IMR-90 (cell line): Measurements from ENCODE around the gene CETN3. TPM values are rescaled to one million over a fixed set of nuclear protein-coding genes. Genes with fewer than 3 reads are reported as not detected.

Source experiments
- ATAC-seq: fragments of 200-7000 bp; cut with Tn5 transposase; 2 replicates; pipeline ENCODE4 v1.9.1; 2020; ENCODE audit warnings: low read depth, mild to moderate bottlenecking, moderate library complexity
- BruUV-seq: library from RNA; stranded (reverse); fragments of 400-500 nt; replicated peaks from 2 replicates; lab custom pipeline; 2021; lab: Mats Ljungman, UMichigan
- CTCF ChIA-PET: fragments of 300-600 bp; formaldehyde crosslinking; extraction: SDS; loops from one replicate; lab custom pipeline; 2021; ENCODE audit warnings: antibody characterized with exemption; lab: Yijun Ruan, JAX
- POLR2A ChIA-PET: fragments of 300-600 bp; sonication (Branson Sonifier 250); formaldehyde crosslinking; loops from one replicate; lab custom pipeline; 2022; ENCODE audit warnings: antibody characterized with exemption; ENCODE audit not compliant: unreplicated experiment; lab: Charles Lee
- DNase-seq: peaks from one replicate; pipeline ENCODE4 v3.0.0; 2013
- H2AFZ ChIP-seq: replicated peaks from 2 replicates; pipeline ENCODE3; 2013; ENCODE audit warnings: low read length, mild to moderate bottlenecking; ENCODE audit not compliant: poor library complexity
- H2AK5ac ChIP-seq: 2 replicates; pipeline ENCODE4 v1.6.1; 2013; ENCODE audit warnings: low read depth, low read length, inconsistent platforms
- H2AK9ac ChIP-seq: replicated peaks from 2 replicates; pipeline ENCODE3; 2013; ENCODE audit warnings: mild to moderate bottlenecking, low read depth, low read length, moderate library complexity; ENCODE audit not compliant: poor library complexity
- H2BK120ac ChIP-seq: 2 replicates; pipeline ENCODE4 v1.6.1; 2013; ENCODE audit warnings: low read depth, low read length, inconsistent platforms
- H2BK15ac ChIP-seq: 3 replicates; pipeline ENCODE4 v1.6.1; 2013; ENCODE audit warnings: low read depth, low read length, inconsistent platforms
- H2BK20ac ChIP-seq: 2 replicates; pipeline ENCODE4 v1.6.1; 2013; ENCODE audit warnings: low read depth, mild to moderate bottlenecking, inconsistent platforms, low read length, moderate library complexity
- H2BK5ac ChIP-seq: 2 replicates; pipeline ENCODE4 v1.6.1; 2013; ENCODE audit warnings: mild to moderate bottlenecking, low read depth, low read length, inconsistent platforms; ENCODE audit not compliant: poor library complexity, severe bottlenecking
- H3K14ac ChIP-seq: replicated peaks from 2 replicates; pipeline ENCODE4 v1.6.1; 2013; ENCODE audit warnings: low read depth, low read length, inconsistent platforms
- H3K18ac ChIP-seq: 2 replicates; pipeline ENCODE4 v1.6.1; 2013; ENCODE audit warnings: low read depth, low read length, control low read depth
- H3K23ac ChIP-seq: 2 replicates; pipeline ENCODE4 v1.6.1; 2013; ENCODE audit warnings: low read depth, low read length, inconsistent platforms
- H3K27ac ChIP-seq: 2 replicates; pipeline ENCODE4 v1.5.1; 2013; ENCODE audit warnings: mild to moderate bottlenecking, control low read depth, low read length; ENCODE audit not compliant: insufficient read depth
- H3K27me3 ChIP-seq: 2 replicates; pipeline ENCODE4 v1.6.1; 2013; ENCODE audit warnings: low read length; ENCODE audit not compliant: control insufficient read depth, insufficient read depth
- H3K36me3 ChIP-seq: 2 replicates; pipeline ENCODE4 v1.6.1; 2013; ENCODE audit warnings: low read length, mixed read lengths; ENCODE audit not compliant: control insufficient read depth, insufficient read depth
- H3K4ac ChIP-seq: 2 replicates; pipeline ENCODE4 v1.6.1; 2013; ENCODE audit warnings: low read depth, low read length, inconsistent platforms
- H3K4me1 ChIP-seq: 2 replicates; pipeline ENCODE4 v1.6.1; 2013; ENCODE audit warnings: low read length, mixed read lengths; ENCODE audit not compliant: control insufficient read depth, insufficient read depth
- H3K4me2 ChIP-seq: 2 replicates; pipeline ENCODE4 v1.6.1; 2013; ENCODE audit warnings: low read depth, mild to moderate bottlenecking, control low read depth, low read length, moderate library complexity
- H3K4me3 ChIP-seq: 2 replicates; pipeline ENCODE4 v1.5.1; 2013; ENCODE audit warnings: low read depth, mild to moderate bottlenecking, control low read depth, low read length, moderate library complexity; ENCODE audit not compliant: insufficient read depth
- H3K56ac ChIP-seq: 2 replicates; pipeline ENCODE4 v1.6.1; 2013; ENCODE audit warnings: low read length, inconsistent platforms; ENCODE audit not compliant: insufficient read depth; ENCODE audit errors: extremely low read depth
- H3K79me1 ChIP-seq, 2 experiments: 2 replicates each; pipeline ENCODE4 v1.6.1; 2013; ENCODE audit warnings: low read length in 2 of 2, inconsistent platforms in 1 of 2, low read depth in 1 of 2
- H3K9ac ChIP-seq: 2 replicates; pipeline ENCODE4 v1.6.1; 2013; ENCODE audit warnings: low read depth, low read length, control low read depth
- H3K9me1 ChIP-seq: 2 replicates; pipeline ENCODE4 v1.6.1; 2013; ENCODE audit warnings: low read length, inconsistent platforms; ENCODE audit not compliant: insufficient read depth
- H3K9me3 ChIP-seq: 2 replicates; pipeline ENCODE4 v1.6.1; 2013; ENCODE audit warnings: low read length; ENCODE audit not compliant: control insufficient read depth, insufficient read depth
- H4K20me1 ChIP-seq: 2 replicates; pipeline ENCODE4 v1.6.1; 2013; ENCODE audit warnings: low read length, inconsistent platforms; ENCODE audit not compliant: insufficient read depth
- H4K5ac ChIP-seq: 2 replicates; pipeline ENCODE4 v1.6.1; 2013; ENCODE audit warnings: mild to moderate bottlenecking, low read depth, low read length, control low read depth
- H4K8ac ChIP-seq, 2 experiments: 2 replicates each; pipeline ENCODE4 v1.6.1; 2013; ENCODE audit warnings: low read depth in 2 of 2, low read length in 2 of 2, control low read depth in 1 of 2, inconsistent platforms in 1 of 2
- H4K91ac ChIP-seq: 2 replicates; pipeline ENCODE4 v1.6.1; 2013; ENCODE audit warnings: low read depth, low read length, inconsistent platforms; ENCODE audit not compliant: insufficient read depth
- BHLHE40 ChIP-seq: fragments of 150-350 bp; IDR thresholded peaks from 2 replicates; pipeline ENCODE4 v1.6.1; 2016; ENCODE audit warnings: mild to moderate bottlenecking, low read depth, low read length
- CHD1 ChIP-seq: IDR thresholded peaks from 2 replicates; pipeline ENCODE4 v1.6.1; 2012; ENCODE audit warnings: low read depth, low read length, improper control_type of control experiment
- FOS ChIP-seq: fragments of 150-350 bp; IDR thresholded peaks from 2 replicates; pipeline ENCODE4 v1.6.1; 2016; ENCODE audit warnings: low read depth, low read length
- MAZ ChIP-seq: IDR thresholded peaks from 2 replicates; pipeline ENCODE4 v1.6.1; 2012; ENCODE audit warnings: low read depth, mild to moderate bottlenecking, low read length, improper control_type of control experiment, moderate library complexity, borderline replicate concordance
- MXI1 ChIP-seq: IDR thresholded peaks from 2 replicates; pipeline ENCODE4 v1.6.1; 2012; ENCODE audit warnings: low read depth, mild to moderate bottlenecking, low read length, moderate library complexity, borderline replicate concordance
- NFE2L2 ChIP-seq: fragments of 150-350 bp; IDR thresholded peaks from 2 replicates; pipeline ENCODE4 v1.6.1; 2016; ENCODE audit warnings: low read depth, mild to moderate bottlenecking, low read length
- RCOR1 ChIP-seq: IDR thresholded peaks from 2 replicates; pipeline ENCODE4 v1.6.1; 2012; ENCODE audit warnings: mild to moderate bottlenecking, low read length, improper control_type of control experiment; ENCODE audit not compliant: insufficient replicate concordance
- RFX5 ChIP-seq: IDR thresholded peaks from 2 replicates; pipeline ENCODE4 v1.8.0; 2012; ENCODE audit warnings: low read depth, mild to moderate bottlenecking, low read length, moderate library complexity
- dilution Hi-C: fragments of 300-500 bp; cut with HindIII; formaldehyde crosslinking; loops from one replicate; pipeline ENCODE4 v1.14.3; 2018; ENCODE audit warnings: low sequenced_read_pairs; ENCODE audit not compliant: unreplicated experiment
- in situ Hi-C: fragments of 300-500 bp; cut with MboI; formaldehyde crosslinking; loops from 3 replicates; pipeline ENCODE4 v1.14.3; 2019; ENCODE audit warnings: low sequenced_read_pairs, inconsistent platforms, mixed read lengths
- intact Hi-C: fragments of 100-400 bp; cut with micrococcal nuclease; formaldehyde crosslinking; loops from 2 replicates; pipeline ENCODE4 v1.10.0; 2022
- polyA plus RNA-seq, 3 experiments: library from polyadenylated mRNA; depleted of rRNA; stranded (reverse); fragments of >200 nt; gene quantifications; 2 replicates each; pipeline ENCODE4 v1.2.3, GENCODE V29; 2012; ENCODE audit warnings: low replicate concordance in 1 of 3
- total RNA-seq: library from RNA; depleted of rRNA; stranded (reverse); fragments of >200 nt; gene quantifications from 2 replicates; pipeline ENCODE4 v1.2.3, GENCODE V29; 2012
- TF ChIP-seq, protein P1 (sequence below): fragments of 150-350 bp; IDR thresholded peaks from 2 replicates; pipeline ENCODE4 v1.6.1; 2017; ENCODE audit warnings: mild to moderate bottlenecking, antibody characterized with exemption, low read length, low read depth
- TF ChIP-seq, protein P2 (sequence below): conservative IDR thresholded peaks from 2 replicates; pipeline ENCODE4 v1.5.1; 2012; ENCODE audit warnings: mild to moderate bottlenecking, low read depth, low read length, improper control_type of control experiment

CETN3 gene
- total and polyA plus RNA-seq, 2 of the 4 experiments (the other 2 are of a cell fraction), result 1.1 to 6.5 TPM

DNA sequence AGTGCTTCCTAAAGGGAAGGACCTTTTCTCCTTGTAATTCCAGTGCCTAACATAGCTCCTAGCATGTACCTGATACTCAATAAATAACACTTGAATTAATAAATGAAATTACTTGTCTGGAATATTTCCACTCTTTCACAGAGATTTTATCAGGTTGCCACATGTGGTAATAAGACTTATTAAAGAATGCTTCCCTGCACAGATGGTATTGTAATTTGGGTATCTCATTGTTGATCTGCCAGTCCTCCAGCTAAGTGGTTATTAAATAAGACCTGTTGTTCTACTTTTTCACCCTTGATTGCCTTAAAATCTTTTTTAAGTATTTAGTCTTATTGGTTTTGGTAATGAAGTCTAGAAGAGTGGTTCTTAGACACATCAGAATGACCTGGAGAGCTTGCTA is 28.1 kb upstream of the CETN3 start:
- H2BK15ac ChIP-seq, result no peak overlapping the region
- no peak overlapping the region for H2AFZ ChIP-seq
- H2BK120ac ChIP-seq, result no peak overlapping the region
- H3K4ac ChIP-seq, result no peak overlapping the region
- H3K4me1 ChIP-seq, result no peaks in the 10 kb centered on the region
- in situ Hi-C loops, result loop anchor here (10.0 kb wide), 1 partner anchor 97 kb away; no protein-coding TSS in a partner anchor
- DNase-seq (no peak), ATAC-seq (no peak)
- ChIA-PET POLR2A (no interaction called here), CTCF (no interaction called here)
- no peaks in the 10 kb centered on the region for H3K9me1 ChIP-seq
- H4K5ac ChIP-seq, result no peak overlapping the region
- no peak overlapping the region for H3K9ac ChIP-seq
- no peak overlapping the region for H3K14ac ChIP-seq
- H4K20me1 ChIP-seq, result no peaks in the 10 kb centered on the region
- H3K79me1 ChIP-seq, result no peaks in the 10 kb centered on the region
- H2AK5ac ChIP-seq, result no peak overlapping the region
- no peak overlapping the region for H3K23ac ChIP-seq
- H3K9me3 ChIP-seq, result no peaks in the 10 kb centered on the region
- no peak overlapping the region for H3K27ac ChIP-seq
- no TSS peak for BruUV-seq
- H3K4me3 ChIP-seq, result no peak overlapping the region
- TF ChIP-seq NFE2L2 (no peak), RFX5 (no peak), BHLHE40 (no peak), RCOR1 (no peak), FOS (no peak), CHD1 (no peak), MXI1 (no peak), MAZ (no peak)
- TF ChIP-seq, protein P1, sequence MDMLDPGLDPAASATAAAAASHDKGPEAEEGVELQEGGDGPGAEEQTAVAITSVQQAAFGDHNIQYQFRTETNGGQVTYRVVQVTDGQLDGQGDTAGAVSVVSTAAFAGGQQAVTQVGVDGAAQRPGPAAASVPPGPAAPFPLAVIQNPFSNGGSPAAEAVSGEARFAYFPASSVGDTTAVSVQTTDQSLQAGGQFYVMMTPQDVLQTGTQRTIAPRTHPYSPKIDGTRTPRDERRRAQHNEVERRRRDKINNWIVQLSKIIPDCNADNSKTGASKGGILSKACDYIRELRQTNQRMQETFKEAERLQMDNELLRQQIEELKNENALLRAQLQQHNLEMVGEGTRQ, result no peak
- TF ChIP-seq, protein P2, sequence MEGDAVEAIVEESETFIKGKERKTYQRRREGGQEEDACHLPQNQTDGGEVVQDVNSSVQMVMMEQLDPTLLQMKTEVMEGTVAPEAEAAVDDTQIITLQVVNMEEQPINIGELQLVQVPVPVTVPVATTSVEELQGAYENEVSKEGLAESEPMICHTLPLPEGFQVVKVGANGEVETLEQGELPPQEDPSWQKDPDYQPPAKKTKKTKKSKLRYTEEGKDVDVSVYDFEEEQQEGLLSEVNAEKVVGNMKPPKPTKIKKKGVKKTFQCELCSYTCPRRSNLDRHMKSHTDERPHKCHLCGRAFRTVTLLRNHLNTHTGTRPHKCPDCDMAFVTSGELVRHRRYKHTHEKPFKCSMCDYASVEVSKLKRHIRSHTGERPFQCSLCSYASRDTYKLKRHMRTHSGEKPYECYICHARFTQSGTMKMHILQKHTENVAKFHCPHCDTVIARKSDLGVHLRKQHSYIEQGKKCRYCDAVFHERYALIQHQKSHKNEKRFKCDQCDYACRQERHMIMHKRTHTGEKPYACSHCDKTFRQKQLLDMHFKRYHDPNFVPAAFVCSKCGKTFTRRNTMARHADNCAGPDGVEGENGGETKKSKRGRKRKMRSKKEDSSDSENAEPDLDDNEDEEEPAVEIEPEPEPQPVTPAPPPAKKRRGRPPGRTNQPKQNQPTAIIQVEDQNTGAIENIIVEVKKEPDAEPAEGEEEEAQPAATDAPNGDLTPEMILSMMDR, result no peak
- no peak overlapping the region for H3K4me2 ChIP-seq
- no peak overlapping the region for H4K91ac ChIP-seq
- H2BK5ac ChIP-seq, result no peak overlapping the region
- H3K27me3 ChIP-seq, result peaks cover 1% of the 10 kb centered on the region
- H3K36me3 ChIP-seq, result no peaks in the 10 kb centered on the region
- intact Hi-C loops, result no loop called here
- no peak overlapping the region for H2AK9ac ChIP-seq
- no peak overlapping the region for H3K56ac ChIP-seq
- dilution Hi-C loops, result no loop called here
- no peak overlapping the region for H2BK20ac ChIP-seq
- H4K8ac ChIP-seq, result no peak overlapping the region
- no peak overlapping the region for H3K18ac ChIP-seq
